Endothelial cell of hepatic sinusoid (primary cell): ENCODE measurements around the gene ZNF732.
"Not testable (repeated sequence)": the region's sequence is repeated elsewhere in the genome, so short reads cannot be mapped to it uniquely, and the experiment has no call there.

Source experiments
- in situ Hi-C: cut with HindIII; loops from 2 replicates; pipeline ENCODE4 v1.10.0; 2017; ENCODE audit warnings: low sequenced_read_pairs

The ZNF732 gene

DNA sequence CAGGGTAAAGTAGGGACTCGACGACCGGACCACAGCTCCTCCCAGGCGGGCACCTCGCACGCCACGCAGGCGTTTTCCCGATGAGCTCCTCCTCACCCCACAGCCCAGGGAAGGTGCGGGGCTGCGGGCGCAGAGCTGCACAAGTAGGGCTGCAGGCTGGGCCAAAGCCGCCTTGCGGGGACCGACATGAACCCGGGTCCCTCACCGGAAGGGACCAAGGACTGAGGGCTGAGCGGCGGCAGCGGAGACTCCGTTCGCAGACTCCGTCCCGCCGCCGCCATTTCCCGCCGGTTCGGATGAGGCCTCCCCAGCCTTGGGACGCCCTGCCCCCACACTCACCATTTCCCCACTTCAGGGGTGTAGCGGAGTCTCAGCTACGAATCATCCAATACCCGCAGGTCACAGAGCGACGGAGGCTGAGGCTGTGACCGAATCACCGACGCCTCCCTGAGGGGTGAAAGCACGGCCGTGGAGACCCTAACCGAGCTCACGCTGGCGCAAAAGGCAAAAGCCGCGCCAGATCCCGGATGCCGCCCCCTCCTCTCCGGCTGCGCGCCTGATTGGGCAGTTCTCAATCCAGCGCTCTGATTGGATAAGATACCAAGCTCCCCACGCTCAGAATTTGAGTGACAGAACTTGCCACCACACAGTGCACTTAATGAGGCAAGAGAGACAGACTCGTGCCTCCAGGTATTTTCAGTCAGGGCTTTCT, at the start of gene ZNF732:
Gene ZNF732 (minus strand): TSS at position 506 of the 712 bp plus-strand sequence. CDS start 164 bp downstream, at position 342.
- in situ Hi-C loops = no loop called here

DNA sequence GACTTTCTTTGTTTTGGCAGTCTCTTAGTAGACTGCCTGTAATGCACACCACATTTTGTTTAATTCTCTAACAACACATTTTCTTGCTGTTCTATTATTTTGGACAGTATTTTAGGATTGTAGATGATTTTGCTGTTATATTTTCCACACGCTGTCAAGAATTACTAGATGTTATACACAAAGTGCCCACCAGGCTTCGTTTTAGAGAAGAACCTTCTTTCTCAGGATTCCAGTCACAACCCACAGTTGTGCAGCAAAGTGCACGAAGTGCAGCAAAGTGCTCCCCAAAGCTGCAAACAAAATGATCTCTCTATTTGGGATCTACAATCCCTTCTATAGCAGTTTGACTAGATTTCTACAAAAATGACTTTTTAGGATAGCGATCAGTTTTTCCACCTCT, 34.7 kb upstream of the ZNF732 start:
- in situ Hi-C loops = no loop called here

DNA sequence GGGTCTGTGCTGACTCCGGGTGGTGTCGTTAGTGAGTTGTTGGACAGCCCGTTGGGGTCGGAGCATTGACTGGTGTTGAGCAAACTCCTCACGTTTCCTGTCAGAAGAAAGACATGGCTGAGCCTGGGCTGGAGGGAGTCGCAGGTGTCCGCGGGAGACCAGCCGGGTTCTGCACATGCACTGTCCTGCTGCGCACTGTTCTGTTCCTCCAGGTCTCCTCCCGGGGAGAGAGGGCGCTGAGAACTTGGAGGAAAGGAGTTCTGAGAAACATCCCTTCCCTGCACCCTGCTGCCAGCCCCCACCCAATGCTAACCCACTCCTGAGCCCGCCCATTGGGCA, 33.5 kb upstream of the ZNF732 start:
- in situ Hi-C loops = no loop called here

DNA sequence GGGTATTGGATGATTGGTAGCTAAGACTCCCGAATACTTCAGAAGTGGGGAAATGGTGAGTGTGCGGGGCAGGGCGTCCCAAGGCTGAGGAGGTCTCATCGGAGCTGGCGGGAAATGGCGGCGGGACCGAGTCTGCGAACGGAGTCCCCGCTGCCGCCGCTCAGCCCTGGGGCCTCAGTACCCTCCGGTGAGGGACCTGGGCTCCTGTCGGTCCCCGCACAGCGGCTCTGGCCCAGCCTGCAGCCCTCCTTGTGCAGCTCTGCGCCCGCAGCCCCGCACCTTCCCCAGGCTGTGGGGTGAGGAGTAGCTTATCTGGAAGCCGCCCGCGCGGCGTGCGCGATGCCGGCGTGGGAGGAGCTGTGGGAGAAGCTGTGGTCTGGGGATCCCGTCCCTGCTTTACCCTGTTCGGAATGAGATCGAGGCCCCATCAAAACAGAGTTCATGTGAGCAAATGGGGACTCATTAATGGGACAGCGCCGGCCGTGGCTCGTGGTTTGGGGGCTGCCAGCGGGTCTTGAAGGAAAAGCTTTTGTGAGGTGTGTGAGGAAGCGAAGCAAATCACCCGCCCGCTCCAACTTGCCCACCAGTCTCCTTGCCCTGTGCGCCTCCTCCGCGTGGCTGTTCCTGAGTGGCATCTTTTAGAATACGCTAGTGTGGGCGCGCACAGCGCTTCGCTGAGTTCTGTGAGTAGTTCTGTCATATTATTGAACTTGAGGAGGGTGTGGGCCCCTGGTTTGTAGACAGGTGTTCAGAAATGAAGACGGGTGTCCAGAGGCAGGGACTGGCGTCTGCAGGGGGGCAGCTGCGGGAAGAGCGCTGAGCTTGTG, 32.9 kb upstream of the ZNF732 start:
- in situ Hi-C loops = no loop called here

DNA sequence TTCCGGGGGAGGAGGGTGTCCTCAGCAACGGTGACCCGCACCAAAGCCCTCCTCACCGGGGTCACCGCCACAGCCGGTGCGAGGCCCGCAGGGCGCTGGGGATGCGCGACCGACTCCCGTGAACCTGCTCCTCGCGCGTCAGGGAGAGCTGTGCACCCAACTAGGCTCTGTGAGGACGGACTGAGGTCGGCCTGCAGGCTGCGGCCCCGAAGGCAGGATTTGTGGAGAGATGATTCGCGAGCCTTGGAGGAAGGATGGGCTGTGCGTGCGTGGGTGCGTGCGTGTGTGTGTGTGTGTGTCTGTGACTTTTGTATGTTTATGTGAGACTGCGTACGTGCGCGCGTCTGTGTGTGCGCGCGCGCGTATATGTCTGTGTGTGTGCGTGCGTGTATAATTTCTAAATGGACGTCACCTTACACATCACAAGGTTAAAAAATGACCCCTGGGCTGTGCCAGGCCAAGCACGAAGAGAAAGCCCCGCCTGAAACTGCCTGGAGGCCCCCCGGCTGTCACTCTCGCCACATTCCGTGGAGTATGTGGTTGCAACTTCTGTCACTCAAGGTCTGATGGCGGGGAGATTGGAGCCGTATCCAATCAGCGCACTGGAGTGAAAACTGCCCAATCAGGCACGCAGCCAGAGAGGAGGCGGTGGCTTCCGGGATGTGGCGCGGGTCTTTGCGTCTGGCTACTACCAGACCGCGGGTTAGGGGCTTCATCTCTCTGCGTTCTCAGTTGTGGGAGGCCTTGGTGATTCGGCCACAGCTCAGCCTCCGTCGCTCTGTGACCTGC, 32.1 kb upstream of the ZNF732 start, which contains the start of gene ZNF141:
Gene ZNF141 (plus strand): TSS at position 672 of the 789 bp plus-strand sequence. CDS start 170 bp downstream, outside the sequence.
- in situ Hi-C loops = no loop called here

DNA sequence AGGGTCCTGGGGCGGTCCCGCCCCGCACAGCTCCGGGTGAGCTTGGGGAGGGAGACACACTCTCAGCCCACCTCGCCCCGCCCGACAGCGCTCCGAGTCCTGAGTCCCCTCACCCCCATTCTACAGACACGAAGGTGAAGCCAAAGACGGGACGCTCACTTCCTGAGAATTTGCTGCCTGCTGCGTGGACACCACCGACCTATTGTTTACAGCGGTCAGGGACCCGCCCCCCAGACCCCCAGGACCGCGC, 31.5 kb upstream of the ZNF732 start:
- in situ Hi-C loops = no loop called here

DNA sequence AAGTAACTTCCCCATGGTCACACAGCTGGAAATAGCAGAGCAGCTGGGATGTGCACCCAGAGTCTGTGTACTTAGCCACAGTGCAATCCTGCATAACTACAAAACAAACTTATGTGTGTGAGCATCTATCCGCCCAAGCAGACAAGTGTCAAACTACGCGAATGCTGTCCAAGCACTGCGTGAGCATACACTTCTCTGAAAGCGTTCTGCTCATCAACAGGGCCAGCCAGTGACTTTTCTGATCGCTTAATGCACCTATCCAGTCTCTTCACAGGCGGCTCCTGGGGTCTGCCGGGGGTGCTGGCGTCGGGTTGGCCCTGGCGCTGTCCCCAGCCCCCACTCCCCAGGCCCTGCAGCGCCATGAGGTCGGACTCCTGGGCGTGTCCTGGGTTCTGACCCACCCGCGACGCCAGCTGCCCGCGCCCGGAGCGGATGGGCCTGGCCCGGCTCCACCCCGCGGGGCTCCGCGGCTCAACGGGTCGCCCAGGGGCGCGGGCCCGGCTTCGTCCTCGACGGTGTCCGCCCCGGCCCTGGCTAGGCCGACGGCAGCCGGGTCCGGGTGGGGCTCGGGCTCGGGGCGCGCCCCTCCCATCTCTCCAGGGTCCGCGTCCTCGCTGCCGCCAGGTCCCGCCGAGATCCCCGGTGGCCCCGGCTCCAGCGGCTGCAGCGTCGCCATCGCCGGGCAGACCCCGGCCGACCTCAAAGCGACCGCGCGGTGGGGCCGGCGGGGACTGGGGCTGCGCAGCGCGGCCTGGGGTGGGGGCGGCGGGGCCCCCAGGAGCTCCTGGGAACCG, 31.0 kb upstream of the ZNF732 start:
- in situ Hi-C loops = no loop called here

DNA sequence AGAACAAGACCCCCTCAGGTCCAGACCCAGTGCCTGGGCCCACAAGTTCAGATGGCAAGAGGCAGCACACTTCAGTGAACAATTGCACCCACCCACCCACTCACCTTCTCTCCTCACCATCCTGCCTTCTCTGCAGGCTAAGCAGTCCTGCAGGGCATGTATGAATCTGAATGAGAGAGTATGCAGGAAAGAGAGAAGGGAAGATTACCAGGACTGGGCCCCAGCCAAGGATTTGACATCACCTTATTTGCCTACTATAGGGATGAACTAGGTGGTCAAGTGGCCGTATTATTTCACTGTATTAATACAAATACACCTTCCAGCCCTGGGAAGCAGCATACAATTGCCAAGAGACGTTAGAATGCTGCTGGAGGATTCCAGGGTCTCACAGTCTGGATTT, 30.2 kb upstream of the ZNF732 start:
- in situ Hi-C loops = no loop called here

DNA sequence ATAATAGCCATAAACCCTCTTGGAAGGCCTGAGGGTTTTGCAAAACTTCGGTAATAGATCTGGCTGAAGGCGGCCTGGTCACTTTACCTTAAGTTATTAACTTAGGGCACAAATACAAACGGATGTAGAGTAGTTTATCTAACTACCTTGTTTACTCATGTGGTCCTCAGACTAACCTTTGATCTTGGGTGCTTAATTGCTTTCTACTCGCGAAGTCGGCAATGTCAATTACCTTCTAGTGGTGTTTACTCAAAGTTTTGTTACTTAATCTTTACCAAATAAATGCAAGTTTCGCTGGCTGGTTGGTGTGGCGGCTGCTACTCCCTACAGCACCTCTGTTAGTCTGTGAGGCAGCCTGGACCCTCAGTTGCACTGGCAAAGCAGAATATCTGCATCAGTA, 23.5 kb upstream of the ZNF732 start:
- in situ Hi-C loops = no loop called here

DNA sequence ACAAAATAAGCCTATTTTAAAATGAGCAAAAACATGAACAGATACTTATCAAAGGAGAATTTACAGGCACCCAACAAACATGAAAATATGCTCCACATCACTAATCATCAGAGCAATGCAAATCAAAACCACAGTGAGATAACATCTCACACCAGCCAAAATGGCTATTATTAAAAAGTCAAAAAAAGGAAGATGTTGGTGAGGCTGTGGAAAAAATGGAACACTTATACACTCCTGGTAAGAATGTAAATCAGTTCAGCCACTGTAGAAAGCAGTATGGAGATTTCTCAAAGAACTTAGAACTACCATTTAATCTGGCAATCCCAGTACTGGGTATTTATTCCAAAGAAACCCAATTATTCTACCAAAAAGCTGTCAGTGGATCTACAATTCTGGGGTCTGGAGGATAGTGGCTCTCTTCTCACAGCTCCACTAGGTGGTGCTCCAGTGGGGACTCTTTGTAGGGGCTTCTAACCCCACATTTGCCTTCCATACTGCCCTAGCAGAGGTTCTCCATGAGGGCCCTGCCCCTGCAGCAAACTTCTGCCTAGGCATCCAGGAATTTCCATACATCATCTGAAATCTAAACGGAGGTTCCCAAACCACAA, 9.1 kb upstream of the ZNF732 start:
- in situ Hi-C loops = no loop called here

DNA sequence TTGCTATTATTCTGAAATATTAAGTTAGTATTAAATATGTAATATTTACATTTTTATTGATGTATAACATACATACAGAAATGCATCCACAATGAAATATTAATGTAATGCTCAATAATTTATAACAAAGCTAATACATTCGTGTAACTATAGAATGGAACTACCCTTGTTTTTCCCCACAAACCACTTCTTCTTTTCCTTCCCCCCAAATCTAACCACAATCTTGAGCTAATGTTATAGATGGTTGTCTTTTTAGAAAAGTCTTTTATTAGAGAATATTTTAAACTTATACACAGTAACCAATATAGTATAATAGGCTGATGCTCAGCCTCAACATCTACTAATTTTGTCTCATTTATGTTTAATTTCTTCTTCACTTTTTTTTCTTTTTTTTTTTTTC, 4.5 kb upstream of the ZNF732 start:
- in situ Hi-C loops = no loop called here

DNA sequence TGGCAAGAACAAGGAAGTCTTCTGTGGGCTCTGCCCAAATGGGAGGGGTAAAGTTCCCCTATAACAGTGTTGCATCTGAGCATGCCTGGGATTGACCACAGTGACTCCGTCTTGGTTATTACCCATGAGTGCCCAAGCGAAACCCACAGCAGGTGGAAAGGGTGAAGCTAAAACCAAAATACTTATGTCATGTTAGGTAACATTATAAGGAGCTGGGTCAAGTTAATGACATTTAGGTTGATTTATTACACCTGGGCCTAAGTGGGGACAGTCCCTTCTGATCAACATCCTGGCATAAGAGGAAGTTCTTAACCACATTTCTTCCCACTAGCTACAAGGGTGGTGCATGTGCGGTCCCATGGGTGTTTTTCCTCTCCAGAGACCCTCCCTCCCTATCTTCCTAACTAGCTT, 1.3 kb upstream of the ZNF732 start:
- in situ Hi-C loops = no loop called here

DNA sequence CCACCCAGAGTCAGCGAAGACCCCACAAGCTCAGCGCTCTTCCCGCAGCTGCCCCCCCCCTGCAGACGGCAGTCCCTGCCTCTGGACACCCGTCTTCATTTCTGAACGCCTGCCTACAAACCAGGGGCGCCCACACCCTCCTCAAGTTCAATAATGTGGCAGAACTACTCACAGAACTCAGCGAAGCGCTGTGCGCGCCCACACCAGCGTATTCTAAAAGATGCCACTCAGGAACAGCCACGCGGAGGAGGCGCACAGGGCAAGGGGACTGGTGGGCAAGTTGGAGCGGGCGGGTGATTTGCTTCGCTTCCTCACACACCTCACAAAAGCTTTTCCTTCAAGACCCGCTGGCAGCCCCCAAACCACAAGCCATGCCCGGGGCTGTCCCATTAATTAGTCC, 758 bp downstream of the ZNF732 start:
- in situ Hi-C loops = not testable (repeated sequence)

DNA sequence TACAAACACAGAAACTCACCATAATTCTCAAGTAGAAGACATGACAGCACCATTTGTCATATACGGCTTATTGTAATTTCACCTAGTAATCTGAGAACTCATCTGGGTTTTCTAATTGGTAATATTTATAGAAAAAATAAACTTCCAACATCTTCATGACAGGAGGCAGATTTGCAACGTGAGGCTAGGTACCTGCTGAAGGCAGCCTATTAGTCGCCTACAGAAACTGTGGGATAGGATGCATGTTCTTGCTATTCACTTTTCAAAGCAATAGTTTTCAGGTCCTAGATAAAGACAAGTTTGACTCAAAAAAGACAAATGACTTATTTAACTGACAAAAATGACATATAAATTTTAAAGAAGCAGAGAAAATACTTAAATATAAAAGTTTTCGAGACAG, 2.9 kb downstream of the ZNF732 start:
- in situ Hi-C loops = no loop called here

DNA sequence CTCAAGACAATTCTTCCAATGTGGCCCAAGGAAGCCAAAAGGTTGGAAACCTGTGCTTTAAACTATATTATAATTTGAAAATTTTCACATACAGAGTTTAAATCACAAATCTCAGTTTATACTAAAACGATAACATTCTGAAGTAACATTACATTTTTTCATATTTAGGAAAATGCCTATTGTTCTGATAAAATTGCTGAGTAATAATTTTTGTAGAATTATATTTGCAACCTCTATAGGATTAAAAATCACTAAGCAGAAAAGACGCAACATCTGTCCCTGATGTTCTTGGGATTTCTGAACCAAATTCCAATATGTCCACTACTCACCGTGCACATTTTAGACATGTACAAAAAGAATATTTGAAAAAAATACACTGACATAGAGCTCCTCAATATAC, 10.5 kb downstream of the ZNF732 start:
- in situ Hi-C loops = no loop called here

DNA sequence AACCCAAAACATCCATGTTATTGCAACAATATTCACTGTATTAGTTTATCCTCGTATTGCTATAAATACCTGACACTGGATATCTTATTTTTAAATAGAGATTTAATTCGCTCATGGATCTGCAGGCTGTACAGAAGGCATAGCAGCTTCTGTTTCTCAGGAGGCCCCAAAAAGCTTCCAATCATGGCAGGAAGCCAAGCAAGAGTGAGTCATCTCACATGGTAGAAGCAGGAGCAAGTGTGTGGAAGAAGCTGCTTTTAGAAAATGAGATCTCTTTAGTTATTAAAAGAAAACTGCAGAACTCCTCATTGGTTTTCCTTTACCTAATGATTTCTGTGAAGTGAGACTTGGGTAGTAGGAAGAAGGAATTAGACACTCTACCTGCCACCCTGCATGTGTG, 16.4 kb downstream of the ZNF732 start:
- in situ Hi-C loops = no loop called here

DNA sequence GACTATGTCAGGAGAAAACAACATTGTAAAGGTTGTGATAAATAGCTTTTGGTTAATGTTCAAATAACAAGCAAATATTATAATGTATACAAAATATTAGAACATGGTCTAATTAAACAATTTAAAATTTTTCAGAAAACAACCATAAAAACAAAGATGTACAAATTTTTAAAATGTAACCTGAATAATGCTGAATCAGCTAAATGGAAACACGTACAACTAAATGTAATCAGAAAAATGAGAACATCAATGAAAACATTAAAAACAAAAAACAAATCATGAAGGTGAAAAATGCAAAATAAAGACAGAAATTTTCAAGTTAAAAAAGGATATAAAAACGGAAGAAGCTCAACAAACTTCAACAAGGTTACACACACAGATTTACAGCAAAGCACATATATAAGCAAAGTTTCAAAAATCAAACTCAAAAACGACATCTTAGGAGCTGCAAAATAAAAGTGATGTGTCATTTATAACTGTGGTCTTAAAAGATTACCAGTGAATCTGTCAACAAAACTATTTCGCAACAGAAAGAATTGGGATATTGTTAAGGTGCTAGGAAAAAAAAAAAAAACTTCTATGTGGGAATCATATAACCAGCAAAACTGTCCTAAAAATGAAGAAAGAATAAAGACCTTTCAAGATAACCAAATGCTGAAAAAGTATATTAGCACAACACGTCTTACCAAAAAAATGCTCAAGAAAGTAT, 31.8 kb downstream of the ZNF732 start:
- in situ Hi-C loops = no loop called here

DNA sequence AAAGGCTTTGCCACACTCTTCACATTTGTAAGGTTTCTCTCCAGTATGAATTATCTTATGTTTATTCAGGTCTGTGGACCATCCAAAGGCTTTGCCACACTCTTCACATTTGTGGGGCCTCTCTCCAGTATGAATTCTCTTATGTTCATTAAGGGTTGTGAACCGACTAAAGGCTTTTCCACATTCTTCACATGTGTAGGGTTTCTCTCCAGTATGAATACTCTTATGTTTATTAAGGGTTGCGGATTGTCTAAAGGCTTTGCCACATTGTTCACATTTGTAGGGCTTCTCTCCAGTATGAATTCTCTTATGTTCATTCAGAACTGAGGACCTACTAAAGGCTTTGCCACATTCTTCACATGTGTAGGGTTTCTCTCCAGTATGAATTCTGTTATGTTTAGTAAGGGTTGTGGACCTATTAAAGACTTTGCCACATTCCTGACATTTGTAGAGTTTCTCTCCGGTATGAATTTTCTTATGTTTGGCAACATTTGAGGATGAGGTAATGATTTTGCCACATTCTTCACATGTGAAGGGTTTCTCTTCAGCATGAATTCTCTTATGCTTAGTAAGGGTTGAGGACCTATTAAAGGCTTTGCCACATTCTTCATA, 33.7 kb downstream of the ZNF732 start:
- in situ Hi-C loops = no loop called here

DNA sequence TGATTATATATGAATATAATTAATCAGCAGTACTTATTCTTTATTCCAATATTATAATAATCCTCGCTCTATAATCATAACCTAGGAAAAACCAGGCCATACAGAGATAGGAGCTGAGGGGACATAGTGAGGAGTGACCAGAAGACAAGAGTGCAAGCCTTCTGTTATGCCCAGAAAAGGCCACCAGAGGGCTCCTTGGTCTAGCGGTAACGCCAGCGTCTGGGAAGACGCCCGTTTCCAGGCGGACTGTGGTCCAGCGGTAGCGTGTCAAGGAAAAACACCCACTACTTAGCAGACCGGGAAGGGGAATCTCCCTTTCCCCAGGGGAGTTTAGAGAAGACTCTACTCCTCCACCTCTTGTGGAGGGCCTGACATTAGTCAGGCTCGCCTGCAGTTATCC, 46.0 kb downstream of the ZNF732 start:
- in situ Hi-C loops = not testable (repeated sequence)

DNA sequence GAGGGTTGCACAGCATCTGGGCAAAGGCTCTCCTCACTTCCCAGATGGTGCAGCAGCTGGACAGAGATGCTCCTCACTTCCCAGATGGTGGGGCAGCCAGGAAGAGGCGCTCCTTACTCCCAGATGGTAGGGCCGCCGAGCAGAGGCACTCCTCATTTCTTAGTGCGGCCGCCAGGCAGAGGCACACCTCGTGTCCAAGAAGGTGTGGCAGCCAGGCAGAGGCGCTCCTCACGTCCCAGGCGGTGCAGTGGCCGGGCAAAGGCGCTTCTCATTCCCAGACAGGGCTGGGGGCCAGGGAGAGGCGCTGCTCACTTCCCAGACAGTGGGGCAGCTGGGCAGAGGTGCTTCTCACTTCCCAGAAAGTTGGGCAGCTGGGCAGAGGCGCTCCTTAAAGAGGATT, 48.8 kb downstream of the ZNF732 start:
- in situ Hi-C loops = no loop called here
